ENCODE data around the gene TBC1D4. TPM values are rescaled to one million over a fixed set of nuclear protein-coding genes. Genes with fewer than 3 reads are reported as not detected.

TBC1D4 gene
- total RNA-seq, 4 donors from 2014 or later = 31.0 to 91.3 (median 46.1) TPM

GRCh38 chr13:75470676-75471075 lies 11.3 kb downstream of the TBC1D4 start:
- in situ Hi-C loops (cut with MboI; ENCODE audit: low pct_ligation_motif_present in 1 of 4, low pct_unique_long_range_greater_than_20kb in 1 of 4, low sequenced_read_pairs in 3 of 4) (no loop called here), intact Hi-C loops (cut with DNase I; ENCODE audit: low total_unique reads) (no loop called here)
- 80 to 88% methylated on average over 1 to 4 of the region's 4 CpGs for WGBS, 2 donors (ENCODE audit: low coverage in 1 of 2)
- Histone ChIP-seq H3K27ac (no peak overlapping the region), H3K9me3 (no peaks in the 10 kb centered on the region), H3K27me3 (no peaks in the 10 kb centered on the region), H3K4me1 (peaks cover 0 to 7% (median 0%) of the 10 kb centered on the region in 4 donors), H3K4me3 (no peak overlapping the region), H3K36me3 (no peaks in the 10 kb centered on the region)
- no peak for DNase-seq
- TF ChIP-seq POLR2A (IDR thresholded peaks at IDR 0.05) (no peak), EP300 (IDR thresholded peaks at IDR 0.05; ENCODE audit: low read depth) (no peak), POLR2AphosphoS5 (IDR thresholded peaks at IDR 0.05) (no peak), CTCF (IDR thresholded peaks at IDR 0.05) (no peak)

- intact Hi-C loops (cut with DNase I; ENCODE audit: low total_unique reads) = loop anchor here (10.0 kb wide), 1 partner anchor 84 kb away; no protein-coding TSS in a partner anchor
- in situ Hi-C loops (cut with MboI; ENCODE audit: low pct_ligation_motif_present in 1 of 4, low pct_unique_long_range_greater_than_20kb in 1 of 4, low sequenced_read_pairs in 3 of 4) = no loop called here
- Histone ChIP-seq H3K27me3 (no peaks in the 10 kb centered on the region), H3K9me3 (no peaks in the 10 kb centered on the region), H3K4me1 (peaks cover 0 to 7% (median 0%) of the 10 kb centered on the region in 4 donors), H3K27ac (no peak overlapping the region), H3K36me3 (no peaks in the 10 kb centered on the region), H3K4me3 (no peak overlapping the region)
- no peak for TF ChIP-seq POLR2A (IDR thresholded peaks at IDR 0.05)
- no peak for TF ChIP-seq POLR2AphosphoS5 (IDR thresholded peaks at IDR 0.05)
- TF ChIP-seq CTCF (IDR thresholded peaks at IDR 0.05) = no peak
- TF ChIP-seq EP300 (IDR thresholded peaks at IDR 0.05; ENCODE audit: low read depth) = no peak
- DNase-seq = no peak
- 85 to 95% methylated on average over 7 of the region's 7 CpGs for WGBS, 2 donors (ENCODE audit: low coverage in 1 of 2)
Measured at GRCh38 chr13:75469047-75469446, 12.9 kb downstream of the TBC1D4 start.

GRCh38 chr13:75468602-75469001 lies 13.4 kb downstream of the TBC1D4 start:
- TF ChIP-seq POLR2A (IDR thresholded peaks at IDR 0.05) (no peak), EP300 (IDR thresholded peaks at IDR 0.05; ENCODE audit: low read depth) (no peak), POLR2AphosphoS5 (IDR thresholded peaks at IDR 0.05) (no peak), CTCF (IDR thresholded peaks at IDR 0.05) (no peak)
- H3K4me3 ChIP-seq = no peak overlapping the region
- H3K4me1 ChIP-seq = peaks cover 0 to 3% (median 0%) of the 10 kb centered on the region in 4 donors
- WGBS, 2 donors (ENCODE audit: low coverage in 1 of 2) = 76 to 79% methylated on average over 5 of the region's 5 CpGs
- in situ Hi-C loops (cut with MboI; ENCODE audit: low pct_ligation_motif_present in 1 of 4, low pct_unique_long_range_greater_than_20kb in 1 of 4, low sequenced_read_pairs in 3 of 4) (no loop called here), intact Hi-C loops (cut with DNase I; ENCODE audit: low total_unique reads) (loop anchor here (10.0 kb wide), 1 partner anchor 84 kb away; no protein-coding TSS in a partner anchor)
- no peak overlapping the region for H3K27ac ChIP-seq
- no peaks in the 10 kb centered on the region for H3K9me3 ChIP-seq
- H3K36me3 ChIP-seq = no peaks in the 10 kb centered on the region
- DNase-seq = no peak
- no peaks in the 10 kb centered on the region for H3K27me3 ChIP-seq

GRCh38 chr13:75468098-75468497 lies 13.9 kb downstream of the TBC1D4 start:
- WGBS, 2 donors (ENCODE audit: low coverage in 1 of 2) = 81% methylated on average over 1 of the region's 1 CpG; no CpG with 5 or more reads in 1 of the 2 donors
- H3K36me3 ChIP-seq = no peaks in the 10 kb centered on the region

More at GRCh38 chr13:75468098-75468497, 13.9 kb downstream of the TBC1D4 start:
- in situ Hi-C loops (cut with MboI; ENCODE audit: low pct_ligation_motif_present in 1 of 4, low pct_unique_long_range_greater_than_20kb in 1 of 4, low sequenced_read_pairs in 3 of 4) = no loop called here
- TF ChIP-seq EP300 (IDR thresholded peaks at IDR 0.05; ENCODE audit: low read depth) (no peak), CTCF (IDR thresholded peaks at IDR 0.05) (no peak), POLR2A (IDR thresholded peaks at IDR 0.05) (no peak), POLR2AphosphoS5 (IDR thresholded peaks at IDR 0.05) (no peak)
- no peaks in the 10 kb centered on the region for H3K27me3 ChIP-seq
- intact Hi-C loops (cut with DNase I; ENCODE audit: low total_unique reads) = loop anchor here (10.0 kb wide), 1 partner anchor 83 kb away; no protein-coding TSS in a partner anchor
- no peak overlapping the region for H3K27ac ChIP-seq
- DNase-seq = no peak
- no peak overlapping the region for H3K4me3 ChIP-seq
- H3K4me1 ChIP-seq = no peaks in the 10 kb centered on the region
- H3K9me3 ChIP-seq = no peaks in the 10 kb centered on the region
